HCT116 (cell line): ENCODE results near the gene VIPR2. TPM values are rescaled to one million over a fixed set of nuclear protein-coding genes. Genes with fewer than 3 reads are reported as not detected.

Experiments used
- ATAC-seq: fragments of 200-7000 bp; cut with Tn5 transposase; 2 replicates; pipeline ENCODE4 v1.9.1; 2020; ENCODE audit warnings: mild to moderate bottlenecking, moderate library complexity
- BruUV-seq: library from RNA; stranded (reverse); fragments of 400-500 nt; replicated peaks from 2 replicates; lab custom pipeline; 2021; lab: Mats Ljungman, UMichigan
- CTCF ChIA-PET: fragments of 300-600 bp; sonication (Branson Sonifier 250); formaldehyde crosslinking; loops from one replicate; lab custom pipeline; 2021; ENCODE audit warnings: antibody characterized with exemption; lab: Charles Lee
- POLR2A ChIA-PET: fragments of 300-600, 350-600 bp; sonication (Branson Sonifier 250); formaldehyde crosslinking; loops from one replicate; lab custom pipeline; 2021; ENCODE audit warnings: antibody characterized with exemption; lab: Charles Lee
- RAD21 ChIA-PET, 2 experiments: fragments of 300-600 bp; sonication (Branson Sonifier 250); formaldehyde crosslinking; loops; one replicate each; lab custom pipeline; 2023; ENCODE audit warnings: low total read pairs in 2 of 2; ENCODE audit not compliant: uncharacterized antibody in 2 of 2, unreplicated experiment in 2 of 2, low non-redundant PET in 1 of 2; lab: Charles Lee
- DNase-seq: peaks from one replicate; pipeline ENCODE4 v3.0.0-alpha.2; 2010; ENCODE audit warnings: low read depth, low spot score
- H2AFZ ChIP-seq: fragments of 200-600 bp; shearing (Covaris generic), sonication (generic); 2 replicates; pipeline ENCODE4 v1.6.1; 2017; ENCODE audit warnings: low read depth, mixed run types, mixed read lengths, antibody characterized with exemption, low read length; ENCODE audit not compliant: poor library complexity, severe bottlenecking
- H3K27ac ChIP-seq: 2 replicates; pipeline ENCODE4 v1.5.1; 2012; ENCODE audit warnings: low read depth, low read length
- H3K27me3 ChIP-seq: fragments of 200-600 bp; sonication (generic); 2 replicates; pipeline ENCODE4 v1.6.1; 2016; ENCODE audit warnings: mixed run types, low read length, mixed read lengths; ENCODE audit not compliant: insufficient read depth
- H3K36me3 ChIP-seq, 2 experiments: fragments of 200-500 bp in 1 of 2; fragments of 200-600 bp in 1 of 2; sonication (Bioruptor generic) in 1 of 2; sonication (generic) in 1 of 2; 2 replicates each; pipeline versions ENCODE4 v1.5.1 to v1.6.1; 2014 to 2016; ENCODE audit warnings: low read length in 2 of 2, inconsistent platforms in 1 of 2, mixed read lengths in 1 of 2, mixed run types in 1 of 2; ENCODE audit not compliant: insufficient read depth in 2 of 2, control insufficient read depth in 1 of 2
- H3K4me1 ChIP-seq, 2 experiments: fragments of 200-600 bp in 1 of 2; sonication (generic) in 1 of 2; 2 replicates each; pipeline versions ENCODE4 v1.5.1 to v1.6.1; 2012 to 2017; ENCODE audit warnings: low read length in 2 of 2, inconsistent platforms in 1 of 2, mild to moderate bottlenecking in 1 of 2, mixed read lengths in 1 of 2, mixed run types in 1 of 2, moderate library complexity in 1 of 2; ENCODE audit not compliant: insufficient read depth in 2 of 2, control insufficient read depth in 1 of 2
- H3K4me2 ChIP-seq: fragments of 200-600 bp; sonication (generic); 2 replicates; pipeline ENCODE4 v1.6.1; 2017; ENCODE audit warnings: mixed run types, low read length, mixed read lengths
- H3K4me3 ChIP-seq, 2 experiments: fragments of 200-600 bp in 1 of 2; sonication (generic) in 1 of 2; replicated peaks in 1 of 2; 2 replicates each; pipeline ENCODE4 v1.5.1; 2011 to 2016; ENCODE audit warnings: low read length in 2 of 2, control low read depth in 1 of 2, low read depth in 1 of 2, mild to moderate bottlenecking in 1 of 2, mixed read lengths in 1 of 2, mixed run types in 1 of 2
- H3K79me2 ChIP-seq: fragments of 200-600 bp; sonication (generic); 2 replicates; pipeline ENCODE4 v1.6.1; 2017; ENCODE audit warnings: mild to moderate bottlenecking, mixed run types, low read length, moderate library complexity, mixed read lengths; ENCODE audit not compliant: insufficient read depth
- H3K9ac ChIP-seq: fragments of 200-600 bp; sonication (generic); 2 replicates; pipeline ENCODE4 v1.6.1; 2016; ENCODE audit warnings: low read length, mixed read lengths
- H3K9me2 ChIP-seq: fragments of 200-600 bp; sonication (generic), shearing (Covaris generic); 2 replicates; pipeline ENCODE4 v1.6.1; 2017; ENCODE audit warnings: mixed run types, mild to moderate bottlenecking, moderate library complexity; ENCODE audit not compliant: insufficient read depth
- H3K9me3 ChIP-seq, 2 experiments: fragments of 200-500 bp in 1 of 2; fragments of 200-600 bp in 1 of 2; sonication (Bioruptor generic) in 1 of 2; sonication (generic) in 1 of 2; 2 replicates each; pipeline ENCODE4 v1.6.1; 2014 to 2017; ENCODE audit warnings: low read length in 2 of 2, mixed read lengths in 2 of 2, inconsistent platforms in 1 of 2, low read depth in 1 of 2, mild to moderate bottlenecking in 1 of 2, mixed run types in 1 of 2, moderate library complexity in 1 of 2; ENCODE audit not compliant: control insufficient read depth in 1 of 2, insufficient read depth in 1 of 2
- H4K20me1 ChIP-seq: fragments of 200-600 bp; sonication (generic), shearing (Covaris generic); 2 replicates; pipeline ENCODE4 v1.6.1; 2017; ENCODE audit warnings: mixed run types, mild to moderate bottlenecking, moderate library complexity; ENCODE audit not compliant: insufficient read depth
- CBX3 ChIP-seq: IDR thresholded peaks from 2 replicates; pipeline ENCODE4 v1.6.1; 2012; ENCODE audit warnings: low read depth
- CEBPB ChIP-seq: IDR thresholded peaks from 2 replicates; pipeline ENCODE4 v1.6.1; 2012; ENCODE audit warnings: low read depth
- EGR1 ChIP-seq: IDR thresholded peaks from 2 replicates; pipeline ENCODE4 v1.6.1; 2012; ENCODE audit warnings: low read depth
- ELF1 ChIP-seq: IDR thresholded peaks from 2 replicates; pipeline ENCODE4 v1.6.1; 2012; ENCODE audit warnings: low read depth, borderline replicate concordance
- EZH2 ChIP-seq: fragments of 200-600 bp; sonication (generic); IDR thresholded peaks from 2 replicates; pipeline ENCODE4 v1.6.1; 2017; ENCODE audit warnings: antibody characterized with exemption, mixed run types
- FOSL1 ChIP-seq: IDR thresholded peaks from 2 replicates; pipeline ENCODE4 v1.6.1; 2012; ENCODE audit warnings: low read depth
- JUND ChIP-seq: IDR thresholded peaks from 2 replicates; pipeline ENCODE4 v1.6.1; 2012
- POLR2A ChIP-seq: IDR thresholded peaks from 2 replicates; pipeline ENCODE4 v1.7.0; 2011; ENCODE audit warnings: borderline replicate concordance; ENCODE audit not compliant: insufficient read depth, insufficient read length; ENCODE audit errors: extremely low read depth
- POLR2AphosphoS5 ChIP-seq: IDR thresholded peaks from 2 replicates; pipeline ENCODE4 v1.6.1; 2011; ENCODE audit warnings: mild to moderate bottlenecking, low read depth, low read length, moderate library complexity
- RAD21 ChIP-seq: IDR thresholded peaks from 2 replicates; pipeline ENCODE4 v1.6.1; 2012; ENCODE audit warnings: low read depth, mild to moderate bottlenecking
- SRF ChIP-seq: IDR thresholded peaks from 2 replicates; pipeline ENCODE4 v1.6.1; 2012; ENCODE audit warnings: low read depth
- TCF7L2 ChIP-seq: IDR thresholded peaks from 2 replicates; pipeline ENCODE4 v1.7.0; 2011; ENCODE audit warnings: borderline replicate concordance, inconsistent platforms; ENCODE audit not compliant: insufficient read depth, insufficient read length; ENCODE audit errors: extremely low read depth
- ZNF274 ChIP-seq: fragments of 200-500 bp; sonication (Bioruptor generic); IDR thresholded peaks from 2 replicates; pipeline ENCODE4 v1.6.1; 2014; ENCODE audit warnings: mild to moderate bottlenecking, low read depth, low read length, inconsistent platforms
- intact Hi-C: fragments of 100-400 bp; cut with micrococcal nuclease; formaldehyde crosslinking; loops from 2 replicates; pipeline ENCODE4 v1.10.0; 2022
- total RNA-seq: library from RNA; stranded (reverse); gene quantifications from one replicate; pipeline ENCODE4 v1.2.1, GENCODE V29; 2021; ENCODE audit not compliant: unreplicated experiment
- TF ChIP-seq, protein P1 (sequence below): IDR thresholded peaks from 2 replicates; pipeline ENCODE4 v1.6.1; 2012
- TF ChIP-seq, protein P2 (sequence below): IDR thresholded peaks from 2 replicates; pipeline ENCODE4 v1.6.1; 2012

The VIPR2 gene
- total RNA-seq, 1 experiment from 2014 or later = 0.10 TPM

DNA sequence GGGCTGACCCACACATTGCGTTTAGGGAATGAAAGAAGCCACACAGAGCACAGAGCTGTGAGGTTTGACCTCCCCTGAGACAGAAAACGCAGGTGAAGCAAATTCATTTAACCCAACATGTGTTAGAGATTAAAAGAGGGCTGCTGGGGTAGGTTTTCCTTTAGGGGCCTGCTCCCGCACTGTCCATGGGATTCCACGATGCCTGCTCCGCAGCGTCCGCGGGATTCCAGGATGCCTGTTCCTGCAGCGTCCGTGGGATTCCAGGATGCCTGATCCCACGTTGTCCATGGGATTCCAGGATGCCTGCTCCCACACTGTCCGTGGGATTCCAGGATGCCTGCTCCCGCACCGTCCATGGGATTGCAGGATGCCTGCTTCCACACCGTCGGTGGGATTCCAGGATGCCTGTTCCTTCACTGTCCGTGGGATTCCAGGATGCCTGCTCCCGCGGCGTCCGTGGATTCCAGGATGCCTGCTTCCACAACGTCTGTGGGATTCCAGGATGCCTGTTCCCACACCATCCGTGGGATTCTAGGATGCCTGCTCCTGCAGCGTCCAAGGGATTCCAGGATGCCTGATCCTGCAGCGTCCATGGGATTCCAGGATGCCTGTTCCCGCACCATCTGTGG lies 78.7 kb downstream of the VIPR2 start:
- DNase-seq (no peak), ATAC-seq (no peak)
- intact Hi-C loops = no loop called here
- Histone ChIP-seq H3K27me3 (no peaks in the 10 kb centered on the region), H3K79me2 (no peaks in the 10 kb centered on the region), H3K9me3 (no peaks in the 10 kb centered on the region), H3K9ac (no peak overlapping the region), H2AFZ (no peak overlapping the region), H3K9me2 (no peaks in the 10 kb centered on the region), H3K4me3 (no peak overlapping the region), H4K20me1 (no peaks in the 10 kb centered on the region), H3K4me2 (no peak overlapping the region), H3K4me1 (no peaks in the 10 kb centered on the region), H3K36me3 (no peaks in the 10 kb centered on the region), H3K27ac (no peak overlapping the region)
- RAD21 ChIA-PET = no interaction called here
- POLR2A ChIA-PET = no interaction called here
- BruUV-seq = no TSS peak
- TF ChIP-seq, protein P1, sequence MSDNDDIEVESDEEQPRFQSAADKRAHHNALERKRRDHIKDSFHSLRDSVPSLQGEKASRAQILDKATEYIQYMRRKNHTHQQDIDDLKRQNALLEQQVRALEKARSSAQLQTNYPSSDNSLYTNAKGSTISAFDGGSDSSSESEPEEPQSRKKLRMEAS = no peak
- TF ChIP-seq EZH2 = no peak
- TF ChIP-seq CBX3 = no peak
- TF ChIP-seq, protein P2, sequence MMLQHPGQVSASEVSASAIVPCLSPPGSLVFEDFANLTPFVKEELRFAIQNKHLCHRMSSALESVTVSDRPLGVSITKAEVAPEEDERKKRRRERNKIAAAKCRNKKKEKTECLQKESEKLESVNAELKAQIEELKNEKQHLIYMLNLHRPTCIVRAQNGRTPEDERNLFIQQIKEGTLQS = no peak
- TF ChIP-seq TCF7L2 = no peak
- CTCF ChIA-PET = no interaction called here

DNA sequence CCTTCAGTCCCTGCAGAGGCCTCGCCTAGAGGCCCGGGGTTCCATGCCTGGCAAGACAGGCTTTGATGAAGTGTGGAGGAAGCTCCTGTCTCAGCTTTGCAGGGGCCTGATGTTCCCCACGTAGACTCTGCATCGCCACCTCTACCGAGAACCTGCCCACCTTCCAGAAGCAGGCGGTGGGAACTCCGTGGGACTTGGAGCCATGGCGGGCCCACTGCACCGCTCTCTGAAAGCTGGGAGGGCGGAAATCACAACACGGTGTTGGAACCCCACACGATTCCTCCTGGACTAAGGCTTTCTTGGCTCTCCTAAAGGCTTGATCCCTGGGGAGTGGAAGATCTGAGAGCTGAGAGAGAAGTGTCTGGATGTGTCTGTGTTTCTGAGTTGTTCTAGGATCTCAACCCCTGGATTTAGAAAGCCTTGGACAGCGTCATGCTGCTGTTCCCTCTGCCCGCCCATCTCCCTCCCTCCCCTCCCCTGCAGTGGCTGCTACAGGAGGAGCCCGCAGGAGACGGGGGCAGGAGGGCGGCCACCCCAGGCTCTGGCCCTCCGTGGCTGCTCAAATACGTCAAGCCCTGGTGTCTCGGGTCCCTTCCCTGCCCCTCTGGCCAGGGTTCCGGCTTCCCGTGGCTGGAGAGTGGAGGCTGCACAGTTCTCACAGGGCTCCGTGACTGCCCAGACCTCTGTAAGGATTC lies 79.7 kb downstream of the VIPR2 start:
- Histone ChIP-seq H3K27me3 (no peaks in the 10 kb centered on the region), H3K4me3 (no peak overlapping the region), H3K27ac (no peak overlapping the region), H3K9ac (no peak overlapping the region), H2AFZ (no peak overlapping the region), H4K20me1 (no peaks in the 10 kb centered on the region), H3K9me3 (no peaks in the 10 kb centered on the region), H3K79me2 (no peaks in the 10 kb centered on the region), H3K4me2 (no peak overlapping the region), H3K9me2 (no peaks in the 10 kb centered on the region), H3K36me3 (no peaks in the 10 kb centered on the region), H3K4me1 (no peaks in the 10 kb centered on the region)
- ATAC-seq (no peak), DNase-seq (no peak)
- BruUV-seq = no TSS peak
- POLR2A ChIA-PET = no interaction called here
- CTCF ChIA-PET = no interaction called here
- no peak for TF ChIP-seq RAD21
- no peak for TF ChIP-seq EGR1
- TF ChIP-seq CEBPB = no peak
- no peak for TF ChIP-seq ZNF274
- no peak for TF ChIP-seq POLR2A
- TF ChIP-seq, protein P1 = no peak
- no peak for TF ChIP-seq FOSL1
- no peak for TF ChIP-seq JUND
- TF ChIP-seq ELF1 = no peak
- no peak for TF ChIP-seq SRF
- no peak for TF ChIP-seq CBX3
- TF ChIP-seq POLR2AphosphoS5 = no peak
- RAD21 ChIA-PET = no interaction called here
- intact Hi-C loops = no loop called here
